BE2C (cell line): ENCODE measurements around the gene HARS2.
"Not testable (repeated sequence)": the region's sequence is repeated elsewhere in the genome, so short reads cannot be mapped to it uniquely, and the experiment has no call there.

Experiments
- DNase-seq: peaks from one replicate; pipeline ENCODE4 v3.0.0-alpha.2; 2020
- H3K27me3 ChIP-seq: fragments of 250-450 bp; sonication (Bioruptor Pico); 2 replicates; pipeline ENCODE4 v1.5.1; 2020; ENCODE audit warnings: mild to moderate bottlenecking
- H3K36me3 ChIP-seq: fragments of 250-450 bp; sonication (Bioruptor Pico); 2 replicates; pipeline ENCODE4 v1.5.1; 2020; ENCODE audit warnings: mild to moderate bottlenecking
- H3K4me1 ChIP-seq: fragments of 250-450 bp; sonication (Bioruptor Pico); 2 replicates; pipeline ENCODE4 v1.5.1; 2020
- H3K4me3 ChIP-seq: 2 replicates; pipeline ENCODE4 v1.5.1; 2011; ENCODE audit warnings: low read depth, low read length
- H3K9me3 ChIP-seq: fragments of 250-450 bp; sonication (Bioruptor Pico); 2 replicates; pipeline ENCODE4 v1.5.1; 2020
- TF ChIP-seq, protein P1 (sequence below): IDR thresholded peaks from 2 replicates; pipeline ENCODE4 v1.5.1; 2012; ENCODE audit warnings: mild to moderate bottlenecking, low read depth, low read length

The HARS2 gene

DNA sequence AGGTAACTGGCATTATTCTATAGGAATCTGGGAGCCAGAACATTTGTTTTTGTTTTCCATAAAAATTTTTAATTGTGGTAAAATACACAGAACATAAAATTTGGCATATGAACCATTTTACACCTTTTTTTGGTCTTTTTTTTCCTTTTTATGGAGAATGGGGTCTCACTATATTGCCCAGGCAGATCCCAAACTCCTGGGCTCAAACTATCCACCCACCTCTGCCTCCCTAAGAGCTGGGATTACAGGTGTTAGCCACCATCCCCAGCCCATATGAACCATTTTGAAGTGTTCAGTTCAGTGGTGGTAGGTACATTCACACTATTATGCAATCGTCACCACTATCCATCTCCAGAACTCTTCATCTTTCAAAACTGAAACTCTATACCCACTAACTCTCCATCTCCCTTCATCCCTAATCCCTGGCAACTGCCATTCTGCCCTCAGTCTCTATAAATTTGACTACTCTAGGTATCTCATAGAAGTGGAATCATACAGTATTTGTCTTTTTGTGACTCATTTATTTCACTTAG, 22.4 kb downstream of the HARS2 start:
- TF ChIP-seq, protein P1, sequence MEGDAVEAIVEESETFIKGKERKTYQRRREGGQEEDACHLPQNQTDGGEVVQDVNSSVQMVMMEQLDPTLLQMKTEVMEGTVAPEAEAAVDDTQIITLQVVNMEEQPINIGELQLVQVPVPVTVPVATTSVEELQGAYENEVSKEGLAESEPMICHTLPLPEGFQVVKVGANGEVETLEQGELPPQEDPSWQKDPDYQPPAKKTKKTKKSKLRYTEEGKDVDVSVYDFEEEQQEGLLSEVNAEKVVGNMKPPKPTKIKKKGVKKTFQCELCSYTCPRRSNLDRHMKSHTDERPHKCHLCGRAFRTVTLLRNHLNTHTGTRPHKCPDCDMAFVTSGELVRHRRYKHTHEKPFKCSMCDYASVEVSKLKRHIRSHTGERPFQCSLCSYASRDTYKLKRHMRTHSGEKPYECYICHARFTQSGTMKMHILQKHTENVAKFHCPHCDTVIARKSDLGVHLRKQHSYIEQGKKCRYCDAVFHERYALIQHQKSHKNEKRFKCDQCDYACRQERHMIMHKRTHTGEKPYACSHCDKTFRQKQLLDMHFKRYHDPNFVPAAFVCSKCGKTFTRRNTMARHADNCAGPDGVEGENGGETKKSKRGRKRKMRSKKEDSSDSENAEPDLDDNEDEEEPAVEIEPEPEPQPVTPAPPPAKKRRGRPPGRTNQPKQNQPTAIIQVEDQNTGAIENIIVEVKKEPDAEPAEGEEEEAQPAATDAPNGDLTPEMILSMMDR, result no peak
- Histone ChIP-seq H3K36me3 (no peaks in the 10 kb centered on the region), H3K4me3 (no peak overlapping the region), H3K27me3 (no peaks in the 10 kb centered on the region), H3K9me3 (no peaks in the 10 kb centered on the region), H3K4me1 (no peaks in the 10 kb centered on the region)
- DNase-seq, result no peak

DNA sequence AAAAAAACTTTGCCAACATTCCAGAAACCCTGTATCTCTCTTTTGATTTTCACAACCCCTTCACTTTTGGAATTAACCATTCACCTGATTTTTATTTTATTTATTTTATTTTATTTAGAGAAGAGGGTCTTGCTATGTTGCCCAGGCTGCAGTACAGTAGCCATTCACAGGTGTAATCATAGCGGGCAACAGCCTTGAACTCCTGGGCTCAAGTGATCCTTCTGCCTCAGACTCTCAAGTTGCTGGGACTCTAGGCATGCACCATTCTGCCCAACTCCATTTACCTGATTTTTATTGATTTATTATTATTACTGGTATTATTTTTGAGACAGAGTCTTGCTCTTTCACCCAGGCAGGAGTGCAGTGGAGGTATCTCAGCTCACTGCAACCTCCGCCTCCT, 25.0 kb downstream of the HARS2 start:
- not testable (repeated sequence) for H3K4me1 ChIP-seq, H3K4me3 ChIP-seq, H3K36me3 ChIP-seq, H3K27me3 ChIP-seq, H3K9me3 ChIP-seq, DNase-seq

DNA sequence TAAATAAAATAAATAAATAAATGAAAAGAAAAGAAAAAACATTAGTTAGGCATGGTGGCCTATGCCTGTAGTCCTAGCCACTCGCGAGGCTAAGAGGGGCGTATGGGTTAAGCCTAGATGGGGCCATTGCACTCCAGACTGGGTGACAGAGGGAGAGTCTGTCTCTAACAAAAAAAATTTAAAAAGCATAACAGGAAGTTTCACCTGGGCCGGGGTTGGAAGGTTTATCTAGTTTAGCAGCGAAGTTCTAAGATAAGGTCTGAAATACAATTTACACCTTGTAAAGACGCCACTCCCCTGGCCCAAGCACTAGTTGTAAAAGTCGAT, 27.0 kb downstream of the HARS2 start:
- Histone ChIP-seq H3K4me3 (peak overlapping the region; percentile 62), H3K9me3 (no peaks in the 10 kb centered on the region), H3K36me3 (no peaks in the 10 kb centered on the region), H3K4me1 (no peaks in the 10 kb centered on the region), H3K27me3 (no peaks in the 10 kb centered on the region)
- DNase-seq, result no peak
- TF ChIP-seq, protein P1, result no peak

DNA sequence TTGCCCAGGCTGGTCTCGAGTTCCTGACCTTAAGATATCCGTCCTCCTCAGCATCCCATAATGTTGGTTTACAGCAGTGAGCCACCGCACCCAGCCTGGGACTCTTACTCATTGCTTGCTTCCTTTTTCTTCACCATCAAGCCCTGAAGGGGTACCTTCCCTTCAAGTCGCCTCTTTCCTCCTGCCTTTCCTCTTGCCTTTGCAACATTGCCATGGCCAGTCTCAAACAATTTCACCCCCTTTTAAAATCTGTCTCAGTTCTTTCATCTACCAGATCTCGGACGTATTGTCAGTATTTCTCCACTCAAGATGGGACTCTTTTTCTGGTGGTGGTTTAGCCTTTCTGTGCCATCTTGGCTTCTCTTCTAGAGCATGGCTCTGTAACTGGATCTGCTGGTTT, 29.5 kb downstream of the HARS2 start:
- not testable (repeated sequence) for H3K36me3 ChIP-seq, DNase-seq, H3K27me3 ChIP-seq, H3K4me1 ChIP-seq, H3K9me3 ChIP-seq
- H3K4me3 ChIP-seq, result peak overlapping the region; percentile 58

DNA sequence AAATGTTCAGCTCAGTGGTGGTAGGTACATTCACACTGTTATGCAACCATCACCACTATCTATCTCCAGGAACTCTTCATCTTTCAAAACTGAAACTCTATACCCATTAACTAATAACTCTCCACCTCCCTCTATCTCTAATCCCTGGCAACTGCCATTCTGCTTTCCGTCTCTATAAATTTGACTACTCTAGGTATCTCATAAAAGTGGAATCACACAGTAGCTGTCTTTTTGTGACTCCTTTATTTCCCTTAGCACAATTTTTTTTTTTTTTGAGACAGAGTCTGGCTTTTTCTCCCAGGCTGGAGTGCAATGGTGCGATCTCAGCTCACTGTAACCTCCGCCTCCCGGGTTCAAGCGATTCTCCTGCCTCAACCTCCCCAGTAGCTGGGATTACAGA, 30.1 kb downstream of the HARS2 start:
- not testable (repeated sequence) for H3K4me1 ChIP-seq, H3K27me3 ChIP-seq, H3K4me3 ChIP-seq, H3K9me3 ChIP-seq, DNase-seq, H3K36me3 ChIP-seq

DNA sequence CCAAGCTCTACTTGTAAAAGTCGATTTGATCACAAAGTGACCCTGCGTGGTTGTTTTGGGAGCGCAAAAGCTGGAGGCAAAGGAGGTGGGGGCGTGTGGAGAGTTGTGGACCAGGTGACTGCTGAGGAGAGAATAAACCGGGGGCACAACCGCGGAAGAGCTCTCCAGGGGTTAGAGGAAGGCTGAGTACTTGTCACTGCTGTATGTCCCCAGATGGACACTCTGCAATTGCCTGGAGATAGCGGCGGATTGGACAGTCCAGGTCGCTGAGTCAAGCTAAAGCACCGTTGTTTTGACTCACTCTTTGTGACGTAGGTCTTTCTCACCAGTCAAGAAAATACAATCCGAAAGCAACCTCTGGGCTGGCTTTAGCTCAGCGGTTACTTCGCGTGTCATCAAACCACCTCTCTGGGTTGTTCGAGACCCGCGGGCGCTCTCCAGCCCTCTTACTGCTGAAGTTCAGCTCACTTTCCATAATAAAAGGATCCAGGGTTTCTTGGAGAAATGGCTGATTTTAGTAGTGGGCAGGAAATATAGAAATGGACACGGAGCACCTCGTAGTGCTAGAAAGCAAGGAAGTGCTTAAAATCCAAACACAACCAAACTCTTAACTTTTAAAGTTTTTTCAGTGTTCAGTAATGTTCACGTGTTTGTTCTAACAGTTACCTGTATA, 34.7 kb downstream of the HARS2 start:
- no peaks in the 10 kb centered on the region for H3K9me3 ChIP-seq
- peak overlapping the region; percentile 92 for H3K4me3 ChIP-seq
- no peaks in the 10 kb centered on the region for H3K4me1 ChIP-seq
- no peaks in the 10 kb centered on the region for H3K36me3 ChIP-seq
- TF ChIP-seq, protein P1, result no peak
- H3K27me3 ChIP-seq, result no peaks in the 10 kb centered on the region
- DNase-seq, result peak; percentile 87

DNA sequence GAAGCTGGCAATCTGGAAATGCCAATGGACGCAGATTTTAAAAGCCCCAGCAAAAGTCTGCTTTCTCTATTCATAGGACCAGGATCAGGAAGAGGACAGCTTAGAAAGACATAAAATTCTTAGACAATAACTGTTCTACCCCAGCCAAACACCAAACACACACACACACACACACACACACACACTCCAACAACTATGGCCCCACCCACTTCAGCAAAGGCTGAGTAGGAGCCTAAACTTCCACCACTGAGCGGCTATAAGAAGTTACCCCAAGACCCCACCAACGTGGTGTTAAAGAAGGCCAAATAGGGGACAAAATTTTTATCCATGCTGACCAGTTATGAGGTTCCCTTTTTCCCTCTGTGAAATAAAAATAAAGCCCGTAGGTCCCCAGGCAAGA, 41.8 kb downstream of the HARS2 start:
- Histone ChIP-seq H3K9me3 (no peaks in the 10 kb centered on the region), H3K36me3 (no peaks in the 10 kb centered on the region)

More for the DNA sequence above, 41.8 kb downstream of the HARS2 start:
- Histone ChIP-seq H3K27me3 (no peaks in the 10 kb centered on the region), H3K4me3 (no peak overlapping the region), H3K4me1 (no peaks in the 10 kb centered on the region)
- DNase-seq, result no peak
- TF ChIP-seq, protein P1, result no peak
